ENCODE data around the gene TMEM94.
A peak's percentile ranks its signal among the peaks of the same experiment; 100 is the strongest.
"Not testable (repeated sequence)": the region's sequence is repeated elsewhere in the genome, so short reads cannot be mapped to it uniquely, and the experiment has no call there.

TMEM94 gene

GRCh38 chr17:75513641-75514000 lies 57.2 kb downstream of the TMEM94 start:
- DNase-seq, result no peak

GRCh38 chr17:75514299-75514918 lies 58.0 kb downstream of the TMEM94 start:
- no peak for DNase-seq

- no peak for DNase-seq
Observed at GRCh38 chr17:75514919-75515495, 58.6 kb downstream of the TMEM94 start.

GRCh38 chr17:75515496-75516254 lies 59.2 kb downstream of the TMEM94 start, which contains the start of gene CASKIN2:
Gene CASKIN2 (minus strand): TSS chr17:75515537. CDS start chr17:75513804, 1,733 bp downstream.
- DNase-seq, result peak; percentile 68

- DNase-seq, result peak; percentile 95
Observed at GRCh38 chr17:75516255-75516618, 59.8 kb downstream of the TMEM94 start, which contains the start of gene TSEN54. Gene TSEN54 (plus strand): TSS chr17:75516528. CDS start chr17:75516561, 33 bp downstream.

DNA sequence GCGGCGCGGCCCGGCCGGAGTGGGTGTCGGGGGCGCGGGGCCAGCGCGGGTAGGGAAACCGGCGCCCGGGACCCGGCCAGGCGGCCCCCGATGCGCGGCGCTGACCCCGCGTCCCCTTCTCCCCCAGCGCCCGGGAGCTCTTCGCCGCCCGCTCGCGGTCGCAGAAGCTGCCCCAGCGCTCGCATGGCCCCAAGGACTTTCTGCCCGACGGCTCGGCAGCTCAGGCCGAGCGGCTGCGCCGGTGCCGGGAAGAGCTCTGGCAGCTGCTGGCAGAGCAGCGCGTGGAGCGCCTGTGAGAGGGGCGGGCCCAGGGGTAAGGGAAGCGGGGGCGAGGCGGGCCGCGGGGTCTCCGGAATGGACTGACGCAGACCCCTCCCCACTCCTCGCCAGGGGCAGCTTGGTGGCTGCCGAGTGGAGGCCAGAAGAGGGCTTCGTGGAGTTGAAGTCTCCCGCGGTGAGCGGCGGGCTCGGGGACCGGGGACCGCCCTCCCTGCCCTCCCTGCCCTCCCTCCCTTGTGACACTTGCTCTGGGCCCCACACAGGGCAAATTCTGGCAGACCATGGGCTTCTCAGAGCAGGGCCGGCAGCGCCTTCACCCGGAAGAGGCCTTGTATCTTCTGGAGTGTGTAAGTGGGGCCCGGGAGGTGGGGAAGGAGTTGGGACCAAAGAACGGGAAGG lies 60.3 kb downstream of the TMEM94 start:
- peak; percentile 21 for DNase-seq

DNA sequence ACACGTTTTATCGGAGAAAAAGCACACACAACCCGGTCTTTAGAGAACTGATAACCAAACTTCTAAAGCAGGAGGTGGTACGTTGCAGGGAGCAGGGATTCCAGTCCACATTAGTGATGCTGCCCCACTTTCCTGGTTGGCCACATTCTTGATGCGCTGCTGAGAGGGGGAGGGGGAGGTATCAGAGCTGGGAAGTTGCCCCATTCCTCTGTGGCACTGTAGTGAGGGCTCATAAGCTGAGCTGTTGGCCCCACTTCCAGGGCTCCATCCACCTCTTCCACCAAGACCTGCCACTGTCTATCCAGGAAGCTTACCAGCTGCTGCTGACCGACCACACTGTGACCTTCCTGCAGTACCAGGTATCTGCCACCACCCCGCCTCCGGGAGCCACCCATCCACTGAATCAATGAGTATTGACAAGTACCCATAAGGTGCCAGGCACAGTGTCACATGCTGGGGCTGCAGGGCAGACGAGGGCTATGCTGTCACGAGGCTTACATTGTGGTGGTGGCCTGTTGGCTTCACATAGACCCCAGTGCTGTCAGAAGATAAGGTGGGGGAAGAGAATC lies 60.9 kb downstream of the TMEM94 start:
- DNase-seq, result peak; percentile 30

- peak; percentile 39 for DNase-seq
Observed at GRCh38 chr17:75518201-75518600, 61.8 kb downstream of the TMEM94 start.

GRCh38 chr17:75518983-75519537 lies 62.6 kb downstream of the TMEM94 start:
- no peak for DNase-seq

DNA sequence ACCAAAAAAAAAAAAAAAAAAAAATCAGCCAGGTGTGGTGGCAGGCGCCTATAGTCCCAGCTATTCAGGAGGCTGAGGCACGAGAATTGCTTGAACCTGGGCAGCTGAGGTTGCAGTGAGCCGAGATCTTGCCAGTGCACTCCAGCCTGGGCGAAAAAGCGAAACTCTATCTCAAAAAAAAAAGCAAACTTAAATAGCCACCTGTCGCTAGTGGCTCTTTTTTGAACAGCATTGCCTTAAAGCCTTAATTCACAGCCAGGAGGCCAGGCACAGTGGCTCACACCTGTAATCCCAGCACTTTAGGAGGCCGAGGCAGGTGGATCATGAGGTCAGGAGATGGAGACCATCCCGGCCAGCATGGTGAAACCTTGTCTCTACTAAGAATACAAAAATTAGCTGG lies 64.0 kb downstream of the TMEM94 start:
- DNase-seq, result not testable (repeated sequence)

GRCh38 chr17:75521290-75521689 lies 64.9 kb downstream of the TMEM94 start:
- DNase-seq, result no peak

DNA sequence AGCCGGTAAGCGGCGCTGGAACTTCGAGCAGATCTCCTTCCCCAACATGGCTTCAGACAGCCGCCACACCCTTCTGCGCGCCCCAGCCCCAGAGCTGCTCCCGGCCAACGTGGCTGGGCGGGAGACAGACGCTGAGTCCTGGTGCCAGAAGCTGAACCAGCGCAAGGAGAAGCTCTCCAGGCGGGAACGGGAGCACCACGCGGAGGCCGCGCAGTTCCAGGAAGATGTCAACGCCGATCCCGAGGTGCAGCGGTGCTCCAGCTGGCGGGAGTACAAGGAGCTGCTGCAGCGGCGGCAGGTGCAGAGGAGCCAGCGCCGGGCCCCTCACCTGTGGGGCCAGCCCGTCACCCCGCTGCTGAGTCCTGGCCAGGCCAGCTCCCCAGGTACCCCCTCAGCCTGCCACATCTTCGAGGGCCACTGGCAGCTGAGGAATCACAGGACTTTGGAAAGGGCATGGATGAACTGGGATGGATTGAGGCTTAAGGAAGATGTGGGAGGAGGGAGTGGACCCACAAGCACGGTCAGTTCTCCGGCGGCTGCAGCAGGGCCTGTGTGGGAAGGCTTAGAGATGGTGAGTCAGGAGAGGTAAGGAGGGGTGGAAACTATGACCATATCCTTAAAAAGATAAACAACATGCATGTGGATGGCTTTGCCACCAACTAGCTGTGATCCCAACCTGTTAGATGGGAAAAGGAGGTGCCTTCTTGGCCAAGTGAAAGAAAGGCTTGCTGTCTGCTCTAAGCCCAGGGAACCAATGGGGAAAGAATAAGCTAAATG lies 65.7 kb downstream of the TMEM94 start:
- no peak for DNase-seq

- no peak for DNase-seq
Observed at GRCh38 chr17:75523647-75524046, 67.2 kb downstream of the TMEM94 start.

DNA sequence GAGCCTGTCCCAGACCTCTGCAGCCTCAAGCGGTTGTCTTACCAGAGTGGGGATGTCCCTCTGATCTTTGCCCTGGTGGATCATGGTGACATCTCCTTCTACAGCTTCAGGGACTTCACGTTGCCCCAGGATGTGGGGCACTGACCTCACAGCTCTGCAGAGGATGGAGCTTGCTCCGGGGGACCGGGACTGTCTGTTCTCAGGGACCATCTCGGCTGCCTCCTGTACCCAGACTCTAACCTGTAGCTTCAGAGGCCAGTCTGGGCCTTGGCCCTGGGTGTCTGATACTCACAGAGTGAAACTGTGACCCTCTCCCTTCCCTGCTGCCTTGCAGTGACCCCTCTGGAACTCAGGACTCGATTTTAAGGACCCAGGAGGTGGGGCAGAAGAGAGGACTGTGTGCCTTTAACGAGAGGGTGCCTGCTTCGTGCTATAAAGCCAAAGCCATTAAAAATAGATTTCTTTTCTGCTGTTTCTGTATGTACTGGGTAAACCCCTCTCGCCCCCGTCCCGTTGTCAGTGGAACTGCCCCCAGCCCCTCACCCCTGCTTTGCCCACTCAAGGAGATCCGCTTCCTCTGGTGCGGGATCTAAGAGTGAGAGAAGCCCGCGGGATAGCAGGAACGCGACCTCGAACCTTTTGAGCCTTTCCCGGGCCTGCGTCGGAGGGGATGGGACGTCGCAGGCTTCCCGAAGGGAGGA lies 68.0 kb downstream of the TMEM94 start:
- no peak for DNase-seq

DNA sequence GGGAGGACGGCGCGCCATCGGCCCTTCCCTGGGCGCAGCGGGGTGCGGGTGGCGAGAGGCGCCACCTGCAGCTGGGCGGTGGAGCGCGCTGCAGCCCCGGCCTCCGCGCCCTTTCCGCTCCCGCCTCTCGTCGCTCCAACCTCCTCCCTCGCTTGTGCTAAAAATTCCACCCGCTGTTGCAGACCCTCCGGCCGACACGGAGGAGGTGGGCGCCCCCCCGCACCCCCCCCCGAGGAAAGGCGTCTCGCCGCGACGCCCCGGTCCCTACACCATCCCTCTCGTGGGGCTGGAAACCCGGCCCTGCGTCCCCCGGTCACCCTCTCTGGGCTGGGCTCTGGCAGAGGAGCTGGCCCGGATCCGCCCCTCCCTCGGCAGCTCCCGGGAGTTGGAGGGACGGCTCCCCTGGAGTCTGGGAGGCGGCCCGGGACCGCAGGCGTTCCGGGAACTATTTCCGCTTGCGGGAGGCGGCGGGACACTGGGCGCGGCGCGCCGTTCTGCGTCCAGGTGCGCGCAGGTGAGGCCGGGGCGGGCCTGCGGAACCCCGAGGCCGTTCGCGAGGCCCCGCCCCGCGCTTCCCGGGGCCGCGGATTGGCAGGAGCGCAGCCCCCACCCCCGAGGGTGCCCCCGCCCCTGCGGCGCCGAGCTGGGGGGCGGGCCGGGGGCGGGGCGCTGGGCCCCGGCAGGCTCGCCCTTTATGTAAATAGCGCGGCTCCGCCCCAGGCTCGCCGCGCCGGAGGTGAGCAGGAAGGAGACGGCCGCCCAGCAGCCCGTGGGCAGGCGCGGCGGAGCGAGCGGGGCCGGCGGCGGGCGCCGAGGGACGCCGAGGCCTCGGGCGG lies 68.8 kb downstream of the TMEM94 start, which contains the start of gene LLGL2:
Gene LLGL2, plus strand, starts transcription at position 728 of the 836 bp plus-strand sequence. CDS start 17,730 bp downstream, outside the sequence.
- peak; percentile 79 for DNase-seq

DNA sequence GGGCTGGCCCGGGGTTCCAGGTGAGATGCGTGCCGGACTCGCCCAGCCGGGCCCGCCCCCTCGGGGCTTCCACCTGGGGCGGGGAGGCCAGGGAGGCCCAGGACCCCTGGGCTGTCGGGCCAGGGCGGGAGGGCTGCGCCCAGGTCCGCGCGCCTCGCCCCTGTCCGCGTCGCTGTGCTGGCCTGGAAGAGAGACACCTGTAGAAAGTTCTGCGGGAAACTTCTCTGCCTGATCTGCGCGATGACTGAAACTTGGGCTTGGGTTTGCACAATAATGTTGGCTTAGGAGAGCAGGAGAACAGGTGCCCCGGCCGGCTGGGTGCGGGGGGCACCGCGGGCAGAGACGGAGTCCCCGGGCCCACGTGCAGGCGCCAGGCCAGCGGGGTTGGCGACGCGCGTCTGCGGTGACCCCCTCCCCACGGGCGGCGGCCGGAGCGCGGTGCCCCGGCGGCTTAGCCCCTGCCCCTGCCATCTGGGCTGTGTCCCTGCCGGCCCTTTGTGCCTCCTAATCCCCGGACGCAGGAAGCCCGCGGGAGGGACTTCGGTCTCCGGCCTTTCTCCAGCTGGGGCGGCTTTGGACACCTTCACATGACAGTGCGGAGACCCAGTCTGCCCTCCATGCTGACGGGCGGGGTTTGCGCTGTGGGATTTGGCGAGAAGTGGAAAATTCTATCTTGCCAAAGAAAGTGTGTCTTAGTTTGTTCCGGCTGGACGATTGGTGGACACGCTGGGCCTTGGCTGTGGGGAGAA lies 69.5 kb downstream of the TMEM94 start:
- no peak for DNase-seq

- DNase-seq, result no peak
Observed at GRCh38 chr17:75526555-75527270, 70.3 kb downstream of the TMEM94 start.

GRCh38 chr17:75530837-75531720 lies 74.6 kb downstream of the TMEM94 start:
- no peak for DNase-seq
